Embryonic facial prominence (tissue), 1 donor: Measurements from ENCODE around the gene SYNGAP1.

ENCODE experiments used
- DNase-seq: peaks from one replicate; pipeline ENCODE4 v3.0.0-alpha.2; 2016; ENCODE audit errors: extremely low spot score

The SYNGAP1 gene

DNA sequence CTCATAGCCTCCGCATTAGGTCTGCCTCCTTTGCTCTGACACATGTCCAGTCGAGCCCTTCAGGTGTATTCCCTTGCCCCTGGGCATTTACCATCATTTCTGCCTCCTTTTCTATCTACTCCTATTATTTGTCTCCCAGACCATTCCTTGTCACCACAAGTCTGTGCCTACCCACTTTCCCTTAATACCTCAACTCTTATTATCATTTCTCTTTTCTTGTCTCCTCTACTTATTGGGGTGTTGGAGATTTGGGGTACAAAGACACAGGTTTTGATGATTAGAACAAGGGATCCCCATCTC is 1.4 kb downstream of the SYNGAP1 start:
- no peak for DNase-seq

DNA sequence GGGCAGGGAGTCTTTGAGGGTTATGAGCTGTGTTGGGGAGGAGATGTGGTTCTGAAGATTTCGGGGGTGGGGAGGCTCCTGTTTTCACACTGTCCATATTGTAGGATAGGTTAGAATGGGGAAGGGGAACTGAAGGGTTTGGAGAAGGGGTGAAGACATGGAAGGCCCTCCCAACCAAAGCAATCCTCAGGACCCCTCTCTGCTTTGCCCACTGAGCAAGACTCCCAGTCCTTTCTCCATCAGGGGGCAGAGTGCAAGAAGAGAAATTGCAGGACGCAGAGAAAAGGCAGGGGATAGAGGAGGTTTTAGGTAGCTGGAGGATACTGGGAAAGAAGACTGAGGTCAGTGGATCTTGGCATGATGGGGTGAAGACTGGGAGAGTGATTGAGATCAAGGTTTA is 3.9 kb downstream of the SYNGAP1 start:
- no peak for DNase-seq

GRCh38 chr6:33424855-33425667 is 5.2 kb downstream of the SYNGAP1 start:
- no peak for DNase-seq

DNA sequence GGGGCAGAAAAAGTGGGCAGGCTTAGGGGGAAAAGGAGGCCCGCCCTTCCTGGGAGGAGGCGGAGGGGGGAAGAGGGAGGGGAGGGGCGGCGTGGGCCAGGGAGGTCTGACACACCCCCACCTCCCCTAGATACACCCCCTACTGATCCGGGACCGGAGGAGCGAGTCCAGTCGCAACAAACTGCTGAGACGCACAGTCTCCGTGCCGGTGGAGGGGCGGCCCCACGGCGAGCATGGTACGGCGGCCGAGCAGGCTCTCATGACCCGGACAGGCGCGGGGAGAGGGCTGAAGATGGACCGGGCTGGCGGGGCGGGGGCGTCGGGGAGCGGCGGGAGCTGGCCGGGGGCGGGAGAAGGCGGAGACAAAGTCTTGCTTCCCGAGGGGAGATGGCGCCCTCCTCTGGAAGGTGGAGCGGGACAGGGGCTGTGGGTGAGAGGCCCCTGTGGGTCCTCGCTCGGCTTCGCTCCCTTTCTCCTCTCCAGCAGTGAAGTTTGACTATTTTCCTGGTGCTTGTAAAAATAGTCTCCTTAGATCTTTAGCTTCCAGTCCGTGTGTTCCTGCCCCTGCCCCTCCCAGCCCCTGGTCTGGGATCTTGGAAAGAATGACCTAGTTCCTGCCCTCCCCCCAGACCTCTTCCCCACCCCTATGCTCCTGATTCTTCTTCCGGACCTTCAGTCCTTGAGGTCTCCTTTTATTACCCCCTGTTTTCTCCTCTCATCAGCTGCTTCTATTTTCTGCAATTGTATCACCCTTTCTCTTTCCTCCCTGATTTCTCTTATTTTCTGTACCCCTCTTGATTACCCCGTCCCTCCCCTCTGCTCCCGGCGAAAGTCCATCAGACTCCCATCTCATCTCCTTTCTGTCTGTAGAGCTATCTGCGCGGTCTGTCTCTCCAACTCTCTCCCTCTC is 6.1 kb downstream of the SYNGAP1 start:
- peak; percentile 83 for DNase-seq

- no peak for DNase-seq
Observed at GRCh38 chr6:33426590-33427511, 7.0 kb downstream of the SYNGAP1 start.

DNA sequence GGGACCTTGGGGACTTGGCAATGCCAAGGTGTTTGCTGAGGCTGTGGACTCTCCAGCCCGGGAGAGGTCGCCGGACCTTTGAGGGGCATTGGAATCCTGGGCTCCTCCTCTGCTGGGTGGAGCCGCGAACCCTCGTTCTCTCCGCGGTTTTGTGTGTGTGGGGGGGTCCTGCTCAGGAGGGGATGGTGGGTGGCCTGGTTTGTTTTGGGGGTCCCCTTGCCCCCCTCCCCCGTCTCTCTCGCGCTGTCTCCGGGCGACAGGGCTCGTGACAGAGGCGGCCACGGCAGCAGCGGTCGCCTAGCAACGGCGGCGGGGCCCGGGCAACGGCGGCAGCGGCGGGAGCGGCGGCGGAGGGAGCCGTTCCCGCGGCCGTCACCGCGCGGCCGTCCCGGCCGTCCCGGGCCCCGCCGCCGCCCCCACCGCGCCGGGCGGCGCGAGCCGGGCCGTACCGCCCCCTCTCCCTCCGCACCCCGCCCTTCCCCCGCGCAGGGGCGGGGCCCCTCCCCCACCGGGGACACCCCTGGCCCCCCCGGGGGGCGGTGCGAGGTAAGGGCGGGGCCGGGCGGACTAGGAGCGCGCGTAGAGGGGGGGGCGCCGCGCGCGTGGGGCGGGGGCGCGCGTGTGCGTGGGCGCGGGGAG is 7.8 kb downstream of the SYNGAP1 start:
- no peak for DNase-seq

DNA sequence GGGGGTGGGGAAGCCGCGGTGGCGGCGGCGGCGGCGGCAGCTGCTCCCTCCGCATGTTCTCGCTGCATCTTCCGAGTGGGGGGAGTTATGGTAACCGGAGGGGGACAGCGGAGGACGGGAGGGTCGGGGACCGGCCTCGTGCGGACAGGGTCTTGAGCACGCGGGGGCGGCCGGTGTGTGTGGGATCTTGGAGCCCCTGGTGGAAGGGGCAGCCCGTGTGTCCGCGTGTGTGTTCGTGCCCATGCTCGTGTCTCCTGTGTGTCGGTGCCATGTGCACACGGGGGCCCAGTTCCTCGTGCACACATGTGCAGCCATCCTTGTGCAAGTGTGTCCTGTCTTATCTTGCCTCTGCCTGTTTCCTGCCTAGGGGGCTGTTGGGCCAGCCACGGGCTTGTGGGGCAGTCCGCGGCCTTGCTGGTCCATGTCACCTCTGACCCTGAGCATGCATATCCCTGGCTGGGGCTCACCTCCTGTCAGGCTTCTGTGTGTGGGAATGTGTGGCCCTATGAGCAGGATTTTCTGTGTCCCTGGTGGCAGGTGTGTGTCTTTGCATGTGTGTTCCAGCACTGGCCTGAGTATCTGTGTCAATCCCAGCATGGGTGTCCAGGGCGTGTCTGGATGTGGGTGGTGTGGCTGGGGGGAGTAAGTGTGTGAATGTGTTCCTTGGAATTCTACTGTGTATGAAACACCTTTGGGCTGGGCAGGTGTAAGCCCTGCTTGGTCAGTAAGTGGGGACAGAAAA is 8.5 kb downstream of the SYNGAP1 start:
- no peak for DNase-seq

GRCh38 chr6:33428966-33429749 is 9.3 kb downstream of the SYNGAP1 start:
- no peak for DNase-seq

- DNase-seq, result no peak
Observed at GRCh38 chr6:33429750-33430052, 9.8 kb downstream of the SYNGAP1 start.

GRCh38 chr6:33430334-33430733 is 10.5 kb downstream of the SYNGAP1 start:
- no peak for DNase-seq

- peak; percentile 69 for DNase-seq
Observed at GRCh38 chr6:33430991-33431879, 11.4 kb downstream of the SYNGAP1 start.

GRCh38 chr6:33431880-33432541 is 12.1 kb downstream of the SYNGAP1 start:
- DNase-seq, result no peak

DNA sequence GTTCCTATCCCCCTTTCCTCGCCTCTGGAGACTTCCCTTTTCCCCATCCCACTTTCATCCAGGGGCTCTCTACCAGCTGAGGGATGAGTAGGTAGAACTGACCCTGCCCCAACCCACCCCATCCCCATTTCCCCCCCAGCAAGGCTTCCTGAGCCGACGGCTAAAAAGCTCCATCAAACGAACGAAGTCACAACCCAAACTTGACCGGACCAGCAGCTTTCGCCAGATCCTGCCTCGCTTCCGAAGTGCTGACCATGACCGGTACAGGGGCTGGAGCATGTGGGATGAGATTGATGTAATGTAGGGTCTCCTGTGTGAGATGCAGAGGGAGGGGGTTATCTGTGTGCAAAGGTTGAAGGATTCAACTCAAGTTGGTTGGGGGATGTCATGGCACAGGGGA is 12.7 kb downstream of the SYNGAP1 start:
- no peak for DNase-seq

DNA sequence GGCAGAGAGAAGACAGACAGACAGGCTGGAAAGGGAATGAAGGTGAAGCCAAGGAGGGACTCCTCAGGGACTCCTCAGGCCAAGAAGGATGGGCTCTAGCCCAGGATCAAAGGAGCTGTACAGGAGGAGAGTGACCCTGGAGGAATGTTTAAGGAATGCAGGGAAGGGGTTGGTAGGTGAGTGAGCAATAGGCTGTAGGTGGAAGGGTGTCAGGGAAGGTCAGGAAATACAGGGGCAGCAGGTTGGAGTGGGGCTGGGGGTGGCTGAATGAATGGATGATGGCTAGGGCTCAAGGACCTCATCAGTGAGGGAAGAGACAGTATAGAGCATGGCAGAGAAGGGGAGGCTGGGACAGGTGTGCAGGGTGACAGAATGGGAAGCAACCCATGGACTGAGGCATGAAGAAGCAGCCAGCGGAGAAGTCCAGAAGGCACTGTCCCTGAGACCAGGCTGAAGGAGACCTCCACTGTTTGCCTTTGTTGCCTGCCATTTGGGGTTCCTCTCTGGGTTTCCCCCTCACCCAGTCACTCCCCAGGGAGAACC is 13.2 kb downstream of the SYNGAP1 start:
- no peak for DNase-seq

DNA sequence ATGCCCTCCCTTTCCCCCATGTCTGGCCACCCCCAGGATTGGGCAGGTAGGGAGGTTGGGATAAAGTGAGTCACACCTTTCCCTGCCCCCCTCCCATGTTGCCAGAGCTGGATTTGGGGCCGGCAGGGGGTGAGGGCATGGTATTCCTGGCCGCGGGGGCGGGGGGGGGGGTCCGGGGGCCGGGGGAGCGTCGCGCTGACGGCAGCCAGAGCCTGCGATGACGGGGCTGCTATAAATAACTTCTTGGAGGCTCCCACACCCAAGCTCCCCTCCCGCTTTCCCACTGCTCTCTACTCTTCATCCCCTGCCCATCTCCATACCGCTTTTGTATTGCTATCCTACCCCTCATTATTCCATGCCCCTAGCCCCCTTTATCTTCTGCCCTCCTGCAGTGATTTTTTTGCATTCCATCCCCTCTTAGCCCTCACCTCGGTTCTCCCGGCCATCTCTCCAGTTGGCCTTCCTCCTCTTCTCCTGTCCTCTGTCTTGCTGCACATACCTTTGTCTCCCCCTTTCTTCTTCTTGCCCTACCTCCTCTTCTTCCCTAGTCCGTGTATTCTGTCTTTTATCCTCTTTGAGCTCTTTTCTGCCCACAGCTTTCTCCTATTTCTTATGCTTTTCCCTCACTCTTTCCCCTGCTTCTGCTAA is 13.8 kb downstream of the SYNGAP1 start:
- DNase-seq, result no peak

- DNase-seq, result no peak
Observed at GRCh38 chr6:33434961-33435360, 15.1 kb downstream of the SYNGAP1 start.

DNA sequence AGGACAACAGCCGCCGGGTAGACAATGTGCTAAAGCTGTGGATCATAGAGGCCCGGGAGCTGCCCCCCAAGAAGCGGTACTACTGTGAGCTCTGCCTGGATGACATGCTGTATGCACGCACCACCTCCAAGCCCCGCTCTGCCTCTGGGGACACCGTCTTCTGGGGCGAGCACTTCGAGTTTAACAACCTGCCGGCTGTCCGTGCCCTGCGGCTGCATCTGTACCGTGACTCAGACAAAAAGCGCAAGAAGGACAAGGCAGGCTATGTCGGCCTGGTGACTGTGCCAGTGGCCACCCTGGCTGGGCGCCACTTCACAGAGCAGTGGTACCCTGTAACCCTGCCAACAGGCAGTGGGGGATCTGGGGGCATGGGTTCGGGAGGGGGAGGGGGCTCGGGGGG is 17.8 kb downstream of the SYNGAP1 start:
- no peak for DNase-seq
